Stimulated activated CD8-positive, alpha-beta memory T cell treated with anti-CD3 and anti-CD28 coated beads, Interleukin-4, amount 100 ng/mL, for 24 hours (primary cell): Measurements from ENCODE around the gene CAMK1.

Experiments used
- DNase-seq: peaks from one replicate; pipeline ENCODE4 v3.0.0-alpha.2; 2020; ENCODE audit warnings: low read depth

The CAMK1 gene

GRCh38 chr3:9769426-9770275 is at the start of gene CAMK1:
CAMK1 (minus strand) TSS chr3:9769947; CDS start chr3:9767749, 2,198 bp downstream.
- peak; percentile 49 for DNase-seq

DNA sequence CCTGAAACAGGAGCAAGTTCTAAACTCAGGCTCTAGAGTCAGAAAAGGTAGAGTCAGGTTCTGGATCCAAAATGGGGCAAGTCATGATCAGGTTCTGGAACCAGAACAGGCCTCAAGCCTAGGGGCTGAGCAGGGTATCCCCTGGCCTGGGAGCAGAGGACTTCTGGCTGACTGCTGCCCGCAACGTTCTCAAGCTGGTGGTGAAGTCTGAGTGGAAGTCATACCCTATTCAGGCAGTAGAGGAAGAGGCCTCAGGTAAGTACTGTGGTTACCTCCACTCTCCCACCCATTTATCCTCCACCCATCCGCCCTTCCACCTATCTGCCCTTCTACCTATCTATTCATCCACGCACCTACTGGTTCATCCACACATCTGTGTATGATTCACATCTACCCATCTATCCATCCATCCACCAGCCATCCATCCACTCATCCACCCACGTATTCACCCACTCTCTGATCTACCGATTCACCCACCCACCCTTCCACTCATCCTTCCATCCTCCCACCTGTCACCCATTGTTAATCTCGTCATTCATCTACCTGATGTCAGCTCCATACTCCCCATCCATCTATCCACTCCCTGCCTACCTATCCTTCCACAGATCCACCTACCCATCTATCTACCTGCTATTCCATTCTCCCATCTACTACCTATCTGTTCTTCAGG is 49.1 kb upstream of the CAMK1 start:
- DNase-seq = no peak

- no peak for DNase-seq
Measured at GRCh38 chr3:9817436-9817835, 47.7 kb upstream of the CAMK1 start.

- DNase-seq = no peak
Measured at GRCh38 chr3:9815986-9816385, 46.2 kb upstream of the CAMK1 start.

- no peak for DNase-seq
Measured at GRCh38 chr3:9812870-9813483, 43.2 kb upstream of the CAMK1 start.

- DNase-seq = no peak
Measured at GRCh38 chr3:9810846-9811245, 41.1 kb upstream of the CAMK1 start.

GRCh38 chr3:9810433-9810770 is 40.7 kb upstream of the CAMK1 start:
- no peak for DNase-seq

GRCh38 chr3:9809615-9810432 is 40.1 kb upstream of the CAMK1 start, which contains the start of gene TTLL3:
TTLL3 (plus strand) TSS chr3:9810262; CDS start chr3:9810662, 400 bp downstream.
- peak; percentile 21 for DNase-seq

GRCh38 chr3:9809239-9809614 is 39.5 kb upstream of the CAMK1 start:
- no peak for DNase-seq

DNA sequence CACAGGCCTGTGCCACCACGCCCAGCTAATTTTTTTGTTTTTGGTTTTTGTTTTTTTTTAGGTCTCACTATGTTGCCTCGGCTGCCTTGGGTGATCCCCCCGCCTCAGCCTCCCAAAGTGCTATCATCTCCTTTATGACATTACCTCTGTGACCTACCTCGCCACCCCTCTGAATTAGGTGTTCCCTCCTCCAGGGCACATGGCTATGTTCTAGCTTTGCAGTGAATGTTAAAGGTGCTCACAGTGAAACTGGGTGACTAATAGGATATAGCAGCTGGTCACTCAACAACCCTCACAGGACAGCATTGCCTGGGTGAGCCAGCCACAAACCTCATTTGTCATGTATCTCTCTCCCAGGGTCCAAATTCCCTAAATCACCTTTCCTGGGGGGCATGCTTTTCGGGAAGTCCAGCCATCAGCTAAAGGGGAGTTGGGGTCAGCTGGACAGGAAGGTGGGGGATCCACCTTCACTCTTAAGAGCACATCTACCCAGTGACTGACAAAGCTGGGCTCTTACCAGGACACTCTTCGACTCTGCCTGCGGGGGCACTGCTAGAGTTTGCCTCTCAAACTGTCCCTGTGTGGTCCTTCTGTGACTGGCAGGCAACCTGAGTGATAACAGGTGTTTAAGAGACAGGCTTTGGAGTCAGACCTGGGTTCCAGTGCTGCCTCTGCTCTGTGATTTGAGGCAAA is 38.7 kb upstream of the CAMK1 start:
- DNase-seq = no peak

DNA sequence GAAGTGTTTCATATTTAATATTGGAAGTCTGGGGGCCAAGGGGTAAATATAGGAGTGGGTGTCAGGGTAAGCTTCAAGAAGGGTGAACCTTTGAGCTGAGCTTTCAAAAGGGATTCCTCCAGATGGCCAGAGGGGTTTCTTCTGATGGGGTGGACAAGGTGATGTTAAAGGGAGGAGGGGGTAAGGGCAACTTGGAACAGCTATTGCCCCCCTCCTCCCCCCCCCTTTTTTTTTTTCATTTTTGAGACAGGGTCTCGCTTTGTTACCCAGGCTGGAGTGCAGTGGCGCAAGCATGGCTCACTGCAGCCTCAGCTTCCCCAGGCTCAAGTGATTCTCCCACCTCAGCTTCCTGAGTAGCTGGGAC is 38.2 kb upstream of the CAMK1 start:
- no peak for DNase-seq

DNA sequence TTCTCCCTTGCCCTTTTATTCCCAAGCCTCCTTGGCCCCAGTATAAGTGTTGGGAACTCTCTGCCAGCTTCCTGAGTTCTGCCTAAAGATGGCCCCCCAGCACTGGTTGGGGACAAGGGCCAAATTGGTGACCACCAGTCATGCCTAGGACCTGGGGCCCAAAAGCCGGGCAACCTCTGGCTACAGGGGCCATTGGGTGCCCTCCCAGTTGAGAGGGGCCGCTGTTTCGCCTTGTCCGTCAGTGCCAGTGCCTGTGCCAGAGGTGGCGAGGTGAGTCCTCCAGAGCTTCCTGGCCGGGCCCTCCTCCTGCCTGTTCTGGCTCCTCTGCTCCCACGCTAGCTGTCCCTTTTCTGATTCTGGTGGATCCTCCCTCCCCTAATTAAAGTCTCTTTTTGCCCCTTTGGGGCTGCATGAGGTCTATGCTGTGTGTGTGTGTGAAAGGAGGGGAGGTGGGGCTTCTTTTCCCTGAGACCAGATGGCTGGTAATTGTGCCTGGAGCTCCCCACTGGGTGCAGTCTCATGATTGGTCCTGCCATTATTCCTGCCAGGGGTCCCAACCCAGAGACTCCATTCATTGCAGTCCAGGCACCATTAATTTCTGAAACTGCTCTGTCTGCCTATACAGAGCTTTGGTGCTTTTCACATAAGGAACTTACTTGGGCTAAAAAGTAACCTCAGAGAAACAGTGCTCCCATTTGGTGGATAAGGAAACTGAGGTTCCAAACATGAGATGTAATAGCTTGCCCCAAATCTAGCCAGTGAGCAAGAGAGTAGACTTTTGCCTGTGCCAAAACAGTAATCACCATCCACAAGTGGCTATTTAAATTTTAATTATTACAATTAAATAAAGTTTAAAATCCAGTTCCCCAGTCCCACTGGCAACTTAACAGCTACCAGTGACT is 37.2 kb upstream of the CAMK1 start:
- no peak for DNase-seq

DNA sequence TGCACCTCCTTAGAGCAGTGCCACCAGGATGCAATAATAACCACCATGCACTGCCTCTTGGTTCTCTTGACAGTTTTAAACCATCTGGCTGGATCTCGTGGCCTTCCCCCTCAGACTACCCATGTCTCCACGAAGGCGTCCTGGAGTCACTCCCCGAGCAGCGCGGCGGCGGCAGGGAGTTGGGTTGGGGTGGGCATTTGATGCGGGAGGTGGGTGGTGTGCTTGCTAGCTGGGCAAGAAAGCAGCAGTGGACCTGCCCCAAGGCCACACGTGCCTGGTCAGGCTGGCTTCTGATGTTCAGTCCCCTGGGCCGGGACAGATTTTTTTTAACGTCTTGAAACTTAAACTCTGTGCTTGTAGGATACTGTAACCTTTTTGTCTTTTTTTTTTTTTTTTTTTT is 36.4 kb upstream of the CAMK1 start:
- DNase-seq = no peak

- no peak for DNase-seq
Measured at GRCh38 chr3:9804996-9805395, 35.2 kb upstream of the CAMK1 start.

- DNase-seq = no peak
Measured at GRCh38 chr3:9803494-9803893, 33.7 kb upstream of the CAMK1 start.

DNA sequence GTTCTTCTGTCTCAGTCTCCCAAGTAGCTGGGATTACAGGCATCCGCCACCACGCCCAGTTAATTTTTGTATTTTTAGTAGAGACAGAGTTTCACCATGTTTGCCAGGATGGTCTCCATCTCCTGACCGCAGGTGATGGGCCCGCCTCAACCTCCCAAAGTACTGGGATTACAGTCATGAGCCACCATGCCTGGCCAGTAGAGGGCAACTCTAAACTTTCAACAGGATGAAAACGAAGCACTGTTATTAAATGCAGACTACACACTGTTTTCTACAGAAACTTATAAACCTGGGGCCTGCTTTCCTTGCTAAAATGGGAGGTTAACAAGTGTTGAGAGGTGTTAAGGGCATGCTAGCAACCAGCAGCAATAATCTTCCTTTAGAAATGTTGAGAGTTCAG is 30.8 kb upstream of the CAMK1 start:
- DNase-seq = no peak

- no peak for DNase-seq
Measured at GRCh38 chr3:9797196-9797945, 27.6 kb upstream of the CAMK1 start.

DNA sequence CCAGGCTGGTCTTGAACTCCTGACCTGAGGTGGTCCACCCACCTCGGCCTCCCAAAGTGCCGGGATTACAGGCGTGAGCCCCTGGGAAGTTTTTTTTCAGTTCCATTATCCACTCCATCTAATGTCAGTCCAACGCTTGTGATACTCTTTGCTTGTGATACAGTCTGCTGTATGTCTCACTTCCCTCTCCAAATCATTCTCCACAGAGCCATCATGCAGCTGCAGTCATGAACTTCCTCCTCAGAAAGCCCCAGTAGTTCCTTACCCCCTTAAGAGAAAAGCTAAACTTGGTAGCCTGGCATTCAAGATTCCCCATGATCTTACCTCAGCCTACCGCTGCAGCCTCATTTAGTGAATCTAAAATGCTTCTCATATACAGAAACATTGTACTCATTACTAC is 25.5 kb upstream of the CAMK1 start:
- DNase-seq = no peak

DNA sequence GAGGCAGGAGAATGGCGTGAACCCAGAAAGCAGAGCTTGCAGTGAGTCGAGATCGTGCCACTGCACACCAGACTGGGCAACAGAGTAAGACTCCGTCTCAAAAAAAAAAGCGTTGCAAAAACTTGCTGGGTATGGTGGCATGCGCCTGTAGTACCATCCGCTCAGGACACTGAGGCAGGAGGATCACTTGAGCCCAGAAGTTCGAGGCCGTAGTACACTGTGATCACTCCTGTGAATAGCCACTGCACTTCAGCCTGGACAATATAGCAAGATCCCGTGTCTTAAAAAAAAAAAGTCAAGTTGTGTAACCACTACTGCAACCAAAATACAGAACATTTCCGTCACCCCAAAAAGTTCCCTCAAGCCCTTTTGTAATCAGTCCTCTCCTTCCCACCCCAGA is 24.7 kb upstream of the CAMK1 start:
- no peak for DNase-seq
